CD4-positive, alpha-beta T cell (primary cell): ENCODE results near the gene LONRF3. TPM values are rescaled to one million over a fixed set of nuclear protein-coding genes. Genes with fewer than 3 reads are reported as not detected.

ENCODE experiments used
- ATAC-seq: fragments of 200-7000 bp; cut with Tn5 transposase; one replicate; pipeline ENCODE4 v1.10.0; 2022; ENCODE audit warnings: mild to moderate bottlenecking; ENCODE audit not compliant: poor library complexity
- CTCF ChIA-PET: fragments of 350-600 bp; sonication (Branson Sonifier 250); formaldehyde crosslinking; loops from one replicate; lab custom pipeline; 2021; ENCODE audit warnings: antibody characterized with exemption, inconsistent platforms; lab: Charles Lee
- POLR2A ChIA-PET: fragments of 350-600 bp; sonication (Branson Sonifier 250); formaldehyde crosslinking; loops from one replicate; lab custom pipeline; 2021; ENCODE audit warnings: antibody characterized with exemption, inconsistent platforms; lab: Charles Lee
- DNase-seq, 14 experiments: peaks; one replicate each; pipeline ENCODE4 v3.0.0-alpha.2; 2013 to 2020; ENCODE audit warnings: mixed read lengths in 2 of 14
- H3K27ac ChIP-seq, 2 donors: one replicate each; pipeline versions ENCODE4 v1.5.1 to v1.7.0; 2013; ENCODE audit warnings: low read length in 2 of 2, low read depth in 1 of 2, mild to moderate bottlenecking in 1 of 2
- H3K27me3 ChIP-seq, 2 experiments: 1 replicate in 1 of 2; 2 replicates in 1 of 2; pipeline versions ENCODE4 v1.6.1 to v1.7.0; 2013; ENCODE audit warnings: low read length in 2 of 2, control low read depth in 1 of 2, mild to moderate bottlenecking in 1 of 2, moderate library complexity in 1 of 2; ENCODE audit not compliant: insufficient read depth in 2 of 2, control insufficient read depth in 1 of 2
- H3K36me3 ChIP-seq: one replicate; pipeline ENCODE4 v1.6.1; 2013; ENCODE audit warnings: low read length, control low read depth; ENCODE audit not compliant: insufficient read depth
- H3K4me1 ChIP-seq: one replicate; pipeline ENCODE4 v1.6.1; 2013; ENCODE audit warnings: low read length, control low read depth; ENCODE audit not compliant: insufficient read depth
- H3K4me3 ChIP-seq: one replicate; pipeline ENCODE4 v1.5.1; 2013; ENCODE audit warnings: mild to moderate bottlenecking, low read length, moderate library complexity
- H3K9me3 ChIP-seq, 2 experiments: 1 replicate in 1 of 2; 2 replicates in 1 of 2; pipeline versions ENCODE4 v1.6.1 to v1.7.0; 2013; ENCODE audit warnings: low read length in 2 of 2, mild to moderate bottlenecking in 2 of 2, control low read depth in 1 of 2, moderate library complexity in 1 of 2; ENCODE audit not compliant: control insufficient read depth in 1 of 2, insufficient read depth in 1 of 2
- H3K27ac Mint-ChIP-seq: one replicate; pipeline ENCODE4 v1.8.0; 2020; ENCODE audit warnings: mixed read lengths
- H3K27me3 Mint-ChIP-seq: one replicate; pipeline ENCODE4 v1.8.0; 2021; ENCODE audit warnings: mixed read lengths
- H3K36me3 Mint-ChIP-seq: one replicate; pipeline ENCODE4 v1.8.0; 2021; ENCODE audit warnings: low read depth, mixed read lengths
- H3K4me1 Mint-ChIP-seq: one replicate; pipeline ENCODE4 v1.8.0; 2021; ENCODE audit warnings: low read depth, mixed read lengths
- H3K4me3 Mint-ChIP-seq: one replicate; pipeline ENCODE4 v1.8.0; 2020; ENCODE audit warnings: mild to moderate bottlenecking, mixed read lengths
- H3K9me3 Mint-ChIP-seq: one replicate; pipeline ENCODE4 v1.8.0; 2020; ENCODE audit warnings: mixed read lengths
- CTCF ChIP-seq: fragments of 200-600 bp; IDR thresholded peaks from one replicate; pipeline ENCODE4 v1.8.0; 2022; ENCODE audit warnings: antibody characterized with exemption, mild to moderate bottlenecking
- intact Hi-C, 2 experiments: fragments of 100-400 bp; cut with DNase I in 1 of 2; cut with micrococcal nuclease in 1 of 2; formaldehyde crosslinking; loops; one replicate each; pipeline versions ENCODE4 v1.15.1 to v1.9.0; 2023 to 2025; cut with DNase I, micrococcal nuclease
- total RNA-seq, 174 experiments: library from RNA in 2 of 174; stranded (reverse) in 2 of 174; gene quantifications; one replicate each; pipeline ENCODE4 v1.2.3 and lab custom pipeline; 2021 to 2026

The LONRF3 gene
- total RNA-seq, 2 experiments from 2014 or later: 4.9 to 5.5 TPM

GRCh38 chrX:118983513-118983912, 9.1 kb downstream of the LONRF3 start:
- Mint-ChIP-seq H3K36me3 (peaks cover 18% of the 10 kb centered on the region), H3K27me3 (no peaks in the 10 kb centered on the region), H3K4me1 (no peaks in the 10 kb centered on the region), H3K4me3 (no peak overlapping the region), H3K9me3 (no peaks in the 10 kb centered on the region), H3K27ac (no peak overlapping the region)
- Histone ChIP-seq H3K27ac (no peak overlapping the region), H3K27me3 (no peaks in the 10 kb centered on the region), H3K4me1 (no peaks in the 10 kb centered on the region), H3K4me3 (no peak overlapping the region), H3K36me3 (no peaks in the 10 kb centered on the region), H3K9me3 (no peaks in the 10 kb centered on the region)
- TF ChIP-seq CTCF: no peak
- POLR2A ChIA-PET: no interaction called here
- CTCF ChIA-PET: interaction anchor here (1.5 kb wide), 1 partner anchor 19 kb away, joined by 3 read pairs; no protein-coding TSS in a partner anchor
- ATAC-seq (no peak), DNase-seq (no peak)
- intact Hi-C loops: no loop called here

GRCh38 chrX:118988911-118989310, 14.5 kb downstream of the LONRF3 start:
- POLR2A ChIA-PET: no interaction called here
- peaks cover 4% of the 10 kb centered on the region for H3K9me3 Mint-ChIP-seq
- peaks cover 20% of the 10 kb centered on the region for H3K4me1 Mint-ChIP-seq

GRCh38 chrX:118989886-118990285, 15.5 kb downstream of the LONRF3 start:
- H3K4me3 ChIP-seq: no peak overlapping the region
- intact Hi-C loops: no loop called here
- no peak for TF ChIP-seq CTCF
- H3K4me1 ChIP-seq: peaks cover 11% of the 10 kb centered on the region
- no peak for DNase-seq
- H3K36me3 ChIP-seq: peaks cover 5% of the 10 kb centered on the region
- no peak for ATAC-seq
- POLR2A ChIA-PET: interaction anchor here (3.6 kb wide), 1 partner anchor 14 kb away, joined by 21 read pairs; the partner anchor contains the start of gene LONRF3
- CTCF ChIA-PET: no interaction called here
- no peak overlapping the region for H3K27ac Mint-ChIP-seq
- no peak overlapping the region for H3K27ac ChIP-seq
- H3K27me3 Mint-ChIP-seq: no peaks in the 10 kb centered on the region
- no peaks in the 10 kb centered on the region for H3K27me3 ChIP-seq
- H3K36me3 Mint-ChIP-seq: peaks cover 25% of the 10 kb centered on the region
- H3K4me3 Mint-ChIP-seq: no peak overlapping the region
- H3K9me3 ChIP-seq: no peaks in the 10 kb centered on the region
- H3K4me1 Mint-ChIP-seq: peaks cover 23% of the 10 kb centered on the region
- H3K9me3 Mint-ChIP-seq: peaks cover 4% of the 10 kb centered on the region

More at GRCh38 chrX:118988911-118989310, 14.5 kb downstream of the LONRF3 start:
- peaks cover 25% of the 10 kb centered on the region for H3K36me3 Mint-ChIP-seq
- intact Hi-C loops: no loop called here
- Histone ChIP-seq H3K4me3 (no peak overlapping the region), H3K4me1 (peaks cover 11% of the 10 kb centered on the region), H3K27me3 (no peaks in the 10 kb centered on the region), H3K9me3 (no peaks in the 10 kb centered on the region), H3K27ac (no peak overlapping the region), H3K36me3 (peaks cover 5% of the 10 kb centered on the region)
- DNase-seq (no peak), ATAC-seq (no peak)
- no peaks in the 10 kb centered on the region for H3K27me3 Mint-ChIP-seq
- CTCF ChIA-PET: no interaction called here
- H3K4me3 Mint-ChIP-seq: no peak overlapping the region
- no peak overlapping the region for H3K27ac Mint-ChIP-seq
- TF ChIP-seq CTCF: no peak
